Measurements from ENCODE around the gene ST8SIA1. TPM values are rescaled to one million over a fixed set of nuclear protein-coding genes. Genes with fewer than 3 reads are reported as not detected.

Gene ST8SIA1
- total RNA-seq, 1 donor from 2014 or later = 1.5 TPM

GRCh38 chr12:22231078-22231477 is 103.4 kb downstream of the ST8SIA1 start:
- no peak for ATAC-seq

- no peak for ATAC-seq
Measured at GRCh38 chr12:22230280-22230794, 104.2 kb downstream of the ST8SIA1 start.

GRCh38 chr12:22229652-22230279 is 104.7 kb downstream of the ST8SIA1 start:
- no peak for ATAC-seq

DNA sequence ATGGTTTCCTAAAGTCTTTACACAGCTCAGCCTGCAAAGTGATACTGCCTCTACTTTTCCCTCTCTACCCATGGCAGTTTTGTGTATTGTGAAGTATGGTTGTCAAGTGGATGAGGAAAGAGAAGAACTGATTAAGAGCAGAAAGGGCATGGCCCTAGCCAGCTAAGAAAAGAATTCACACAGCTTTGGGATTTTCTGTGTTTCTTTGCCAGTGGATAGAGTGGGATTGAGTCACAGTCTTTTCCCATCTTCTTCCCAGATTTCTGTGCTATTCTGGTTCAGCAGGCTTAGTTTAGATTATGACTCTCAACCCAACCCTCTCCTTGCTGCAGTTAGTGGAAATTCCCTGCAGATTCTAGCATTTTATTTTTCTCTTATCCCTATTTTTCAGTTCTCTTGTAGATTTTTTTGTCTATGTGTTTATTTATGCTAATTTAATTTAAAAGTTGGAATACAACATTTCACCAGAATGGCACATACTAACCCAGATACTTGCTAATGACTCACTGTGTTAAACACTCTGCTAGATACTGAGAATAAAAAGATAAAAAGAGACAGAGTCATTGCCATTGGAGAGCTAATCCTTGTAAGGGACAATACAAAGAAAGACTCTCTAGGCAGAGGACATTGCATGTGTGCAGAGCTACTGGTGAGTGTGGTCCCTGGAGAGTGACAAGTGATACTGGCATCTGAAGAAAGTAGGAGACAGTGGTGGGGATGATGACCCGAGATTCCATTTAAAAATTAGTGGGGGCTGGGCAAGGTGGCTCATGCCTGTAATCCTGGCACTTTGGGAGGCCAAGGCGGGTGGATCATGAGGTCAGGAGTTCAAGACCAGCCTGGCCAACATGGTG is 106.3 kb downstream of the ST8SIA1 start:
- ATAC-seq = no peak

GRCh38 chr12:22223356-22223755 is 111.2 kb downstream of the ST8SIA1 start:
- ATAC-seq = no peak

DNA sequence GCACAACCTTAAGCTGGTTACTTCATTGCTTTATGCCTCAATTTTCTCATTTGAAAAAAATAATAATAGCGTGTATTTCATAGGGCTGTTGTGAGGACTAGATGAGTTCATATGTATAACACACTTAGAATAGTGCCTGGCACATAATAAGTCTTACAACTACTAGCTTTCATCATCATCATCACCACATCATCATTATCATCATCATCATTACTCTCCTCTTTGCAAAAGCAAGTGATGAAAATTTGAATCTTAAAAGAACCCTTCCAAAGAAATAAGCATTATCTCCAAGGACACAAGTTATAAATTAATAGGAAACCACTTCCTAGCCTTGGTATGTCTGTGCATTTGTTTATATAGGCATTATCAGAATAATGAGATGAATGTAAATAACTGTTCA is 117.0 kb downstream of the ST8SIA1 start:
- ATAC-seq = no peak

DNA sequence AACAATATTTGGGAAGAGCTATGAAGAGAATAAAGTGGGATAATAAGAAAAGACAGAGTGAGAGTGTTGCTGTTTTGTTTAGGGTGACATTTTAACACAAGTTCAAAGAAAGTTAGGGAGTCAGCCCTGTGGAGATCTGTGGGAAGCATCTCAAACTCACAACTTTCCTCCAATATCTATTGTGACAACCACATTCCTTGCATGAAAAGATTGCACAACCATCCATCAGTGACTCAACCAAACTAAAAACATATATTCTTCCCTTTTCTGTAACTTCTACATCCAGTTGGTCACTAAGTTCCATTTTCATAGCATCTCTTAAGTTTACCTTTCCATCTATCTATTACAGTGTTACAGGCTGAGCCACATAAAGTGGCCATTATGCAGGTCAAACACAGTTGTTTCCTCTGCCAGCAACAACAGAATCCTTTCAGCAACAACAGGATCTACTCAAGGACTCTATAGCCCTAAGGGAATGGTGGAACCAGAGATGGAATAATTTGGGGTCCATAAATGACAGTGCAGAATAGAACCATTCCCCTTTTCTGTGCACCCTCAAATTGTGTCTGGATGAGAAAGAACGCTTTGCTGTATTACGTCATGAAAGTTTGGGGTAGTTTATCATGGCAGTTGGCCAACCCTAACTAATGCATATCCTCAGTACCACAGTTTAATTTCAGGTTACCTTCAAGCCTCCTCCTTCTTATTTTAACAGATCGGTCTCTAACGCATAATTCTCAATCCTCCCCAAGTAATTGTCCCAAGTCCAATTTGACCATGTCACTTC is 118.8 kb downstream of the ST8SIA1 start:
- ATAC-seq = no peak

DNA sequence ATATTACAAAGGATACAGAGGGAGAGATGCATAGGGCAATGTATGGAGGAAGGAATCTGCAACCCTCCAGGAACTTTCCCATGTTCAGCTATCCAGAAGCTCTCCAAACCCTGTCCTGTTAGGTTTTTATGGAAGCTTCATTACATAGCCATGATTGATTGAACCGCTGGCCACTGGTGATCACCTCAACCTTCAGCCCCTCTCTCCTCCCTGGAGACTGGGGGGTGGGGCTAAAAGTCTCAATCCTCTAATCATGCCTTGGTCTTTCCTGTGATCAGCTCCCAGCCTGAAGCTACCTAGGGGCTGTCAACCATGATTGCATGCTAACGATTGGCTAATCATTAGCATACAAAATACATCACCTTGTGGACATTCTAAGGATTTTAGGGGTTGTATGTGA is 123.4 kb downstream of the ST8SIA1 start:
- ATAC-seq = no peak

DNA sequence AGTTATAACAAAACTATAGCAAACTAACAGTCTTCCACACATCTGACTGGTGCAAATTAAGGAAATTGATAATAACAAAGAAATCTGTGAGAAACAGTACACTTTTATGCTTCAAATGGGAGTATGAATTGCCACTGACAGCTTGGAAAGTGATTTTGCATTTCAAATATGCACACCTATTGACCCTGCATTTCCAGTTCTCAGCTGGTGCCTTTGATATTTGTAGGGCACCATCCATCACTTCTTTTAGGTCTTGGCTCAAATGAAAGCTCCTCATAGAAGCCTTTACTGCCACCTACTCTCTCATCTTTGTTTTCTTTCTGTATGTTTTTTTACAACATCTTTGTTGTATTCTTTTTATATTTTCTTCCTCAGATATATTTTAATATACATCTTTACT is 125.1 kb downstream of the ST8SIA1 start:
- ATAC-seq = no peak

DNA sequence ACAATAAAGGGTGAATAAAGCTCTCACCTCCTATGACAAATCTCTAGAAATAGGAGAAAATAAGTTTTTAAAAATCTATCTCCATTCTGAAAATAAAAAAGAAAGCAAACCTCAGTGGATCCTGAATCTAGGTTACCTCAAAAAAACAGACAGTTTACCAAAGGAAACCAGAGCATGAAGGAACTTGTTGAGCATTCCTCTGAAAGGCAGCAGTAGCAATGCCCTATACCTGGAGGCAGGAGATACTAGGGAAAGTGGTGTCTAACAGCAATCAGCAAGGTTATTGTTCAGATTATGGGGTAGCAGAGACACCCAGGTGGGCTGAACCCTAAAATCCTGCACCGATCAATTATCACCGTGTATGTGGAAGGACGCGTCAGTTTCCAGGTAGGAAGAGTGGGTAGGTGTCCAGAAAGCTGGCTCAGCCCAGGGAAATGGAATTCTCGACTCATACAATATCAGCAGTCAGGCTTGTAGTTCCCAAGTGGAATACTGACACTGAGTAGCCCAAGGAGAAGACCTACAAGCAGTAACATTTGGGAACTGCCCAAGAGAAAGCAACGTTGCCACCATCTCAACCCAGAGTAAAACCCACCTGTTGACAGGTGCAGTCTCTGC is 128.3 kb downstream of the ST8SIA1 start:
- no peak for ATAC-seq

GRCh38 chr12:22204391-22204790 is 130.1 kb downstream of the ST8SIA1 start:
- ATAC-seq = no peak

DNA sequence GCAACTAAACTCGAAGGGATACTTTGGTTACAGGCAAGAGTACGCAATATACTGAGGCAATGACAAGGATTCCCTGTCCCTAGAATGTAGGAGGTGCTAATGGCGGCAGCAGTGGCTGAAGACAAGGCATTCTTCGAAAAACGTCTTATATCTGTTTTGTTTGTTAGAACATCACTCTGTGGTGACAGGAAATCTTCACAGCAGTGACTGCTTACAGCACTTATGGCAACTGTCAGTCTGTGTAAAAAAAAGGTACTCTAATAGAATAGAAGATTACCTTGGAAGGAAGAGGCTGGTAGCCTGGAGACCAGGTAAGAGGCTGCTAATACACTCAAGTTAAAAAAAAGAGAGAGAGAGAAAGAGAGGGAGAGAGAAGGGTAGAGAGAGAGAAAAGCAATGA is 131.7 kb downstream of the ST8SIA1 start:
- no peak for ATAC-seq

DNA sequence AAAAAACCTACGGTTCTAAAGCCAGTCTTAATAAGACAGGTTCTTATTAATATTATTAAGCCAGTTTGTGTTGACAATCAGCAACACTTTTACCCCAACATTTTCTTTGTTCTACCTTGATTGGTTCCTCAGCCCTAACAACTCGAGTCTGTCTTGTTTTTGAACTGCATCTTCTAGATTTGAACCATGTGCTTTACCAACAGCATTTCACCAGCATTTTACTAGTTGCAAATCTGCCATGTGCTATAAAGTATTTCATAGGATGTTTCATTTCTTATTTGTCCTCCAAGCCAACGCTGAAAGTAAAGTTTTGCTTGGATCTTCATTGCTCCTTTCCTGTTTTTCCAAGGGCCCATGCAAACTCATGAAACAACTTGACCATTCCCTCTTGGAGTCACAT is 133.4 kb downstream of the ST8SIA1 start:
- no peak for ATAC-seq

GRCh38 chr12:22196236-22196635 is 138.3 kb downstream of the ST8SIA1 start:
- ATAC-seq = no peak

DNA sequence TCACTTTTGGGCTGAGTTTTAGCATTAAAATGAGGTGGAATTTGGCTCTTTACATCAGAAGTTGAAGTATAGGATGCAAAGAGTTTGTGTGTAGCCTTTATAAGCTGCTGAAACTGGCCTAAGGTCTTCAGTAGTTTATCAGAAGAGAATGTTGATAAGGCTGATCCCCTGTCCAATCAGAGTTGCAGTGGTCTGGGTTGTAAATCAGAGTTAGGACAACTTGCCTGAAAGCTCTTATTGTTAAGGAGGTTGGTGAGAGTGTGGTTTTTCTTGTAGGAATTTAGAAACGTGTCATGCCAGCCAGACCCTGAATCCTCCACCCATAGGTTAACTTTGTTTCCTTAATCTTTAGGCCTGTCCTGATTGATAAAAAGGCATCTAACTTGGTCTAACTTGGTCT is 143.5 kb downstream of the ST8SIA1 start:
- ATAC-seq = no peak

GRCh38 chr12:22188431-22188830 is 146.1 kb downstream of the ST8SIA1 start:
- no peak for ATAC-seq

DNA sequence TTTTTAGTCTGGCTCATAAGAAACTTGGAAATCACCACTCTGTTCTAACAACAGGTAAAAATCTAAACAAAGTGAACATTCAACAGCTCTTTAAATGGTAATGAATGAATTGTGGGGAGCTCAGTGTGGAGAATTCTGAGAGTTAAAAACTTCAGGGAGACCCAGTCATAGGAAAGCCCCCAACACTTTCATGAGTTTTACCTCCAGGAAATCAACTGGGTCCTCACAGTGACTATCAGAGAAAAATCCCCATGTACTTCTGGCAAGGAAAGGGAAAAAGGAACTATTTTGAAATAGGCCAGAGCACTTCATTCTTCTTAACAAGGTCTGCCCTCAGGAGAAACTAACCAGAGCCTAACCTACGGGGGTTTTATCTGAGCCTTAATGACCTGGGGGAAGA is 153.8 kb downstream of the ST8SIA1 start:
- ATAC-seq = no peak

- no peak for ATAC-seq
Measured at GRCh38 chr12:22173177-22173576, 161.3 kb downstream of the ST8SIA1 start.

GRCh38 chr12:22172501-22172900 is 162.0 kb downstream of the ST8SIA1 start:
- ATAC-seq = no peak

GRCh38 chr12:22169376-22169775 is 165.1 kb downstream of the ST8SIA1 start:
- ATAC-seq = no peak

DNA sequence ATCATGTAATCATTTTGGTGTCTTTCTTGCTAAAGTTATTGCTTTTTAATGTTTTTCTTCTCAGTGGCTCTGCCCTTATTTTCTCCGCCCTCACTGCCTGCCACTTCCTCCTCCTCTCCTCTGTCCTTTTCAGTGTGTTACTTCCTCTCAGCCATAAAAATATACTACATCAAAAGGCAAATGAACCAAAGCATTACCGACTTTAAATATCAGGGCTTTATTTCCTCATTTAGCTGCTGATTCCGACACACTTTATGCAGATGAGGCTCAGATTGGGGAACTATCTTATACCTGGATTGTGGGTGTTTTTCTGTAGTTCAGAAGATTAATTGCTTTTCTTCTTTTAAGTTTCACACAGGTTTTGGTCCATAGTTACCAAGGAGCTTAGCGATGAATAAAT is 170.4 kb downstream of the ST8SIA1 start:
- no peak for ATAC-seq

GRCh38 chr12:22163594-22163993 is 170.9 kb downstream of the ST8SIA1 start:
- no peak for ATAC-seq
